ENCODE measurements around the gene PRDM12.

- TF ChIP-seq CTCF (IDR thresholded peaks at IDR 0.05) (no peak), POLR2A (IDR thresholded peaks at IDR 0.05) (no peak)
Observed at GRCh38 chr9:130668659-130669058, 4.3 kb downstream of the PRDM12 start.
